Measurements from ENCODE around the gene TFEB. TPM values are rescaled to one million over a fixed set of nuclear protein-coding genes. Genes with fewer than 3 reads are reported as not detected.

TFEB gene
- total RNA-seq, 1 donor from 2014 or later = 3.8 TPM

GRCh38 chr6:41692080-41692675 lies 43.2 kb downstream of the TFEB start:
- H3K4me3 Mint-ChIP-seq = no peak overlapping the region
- TF ChIP-seq, protein P1, sequence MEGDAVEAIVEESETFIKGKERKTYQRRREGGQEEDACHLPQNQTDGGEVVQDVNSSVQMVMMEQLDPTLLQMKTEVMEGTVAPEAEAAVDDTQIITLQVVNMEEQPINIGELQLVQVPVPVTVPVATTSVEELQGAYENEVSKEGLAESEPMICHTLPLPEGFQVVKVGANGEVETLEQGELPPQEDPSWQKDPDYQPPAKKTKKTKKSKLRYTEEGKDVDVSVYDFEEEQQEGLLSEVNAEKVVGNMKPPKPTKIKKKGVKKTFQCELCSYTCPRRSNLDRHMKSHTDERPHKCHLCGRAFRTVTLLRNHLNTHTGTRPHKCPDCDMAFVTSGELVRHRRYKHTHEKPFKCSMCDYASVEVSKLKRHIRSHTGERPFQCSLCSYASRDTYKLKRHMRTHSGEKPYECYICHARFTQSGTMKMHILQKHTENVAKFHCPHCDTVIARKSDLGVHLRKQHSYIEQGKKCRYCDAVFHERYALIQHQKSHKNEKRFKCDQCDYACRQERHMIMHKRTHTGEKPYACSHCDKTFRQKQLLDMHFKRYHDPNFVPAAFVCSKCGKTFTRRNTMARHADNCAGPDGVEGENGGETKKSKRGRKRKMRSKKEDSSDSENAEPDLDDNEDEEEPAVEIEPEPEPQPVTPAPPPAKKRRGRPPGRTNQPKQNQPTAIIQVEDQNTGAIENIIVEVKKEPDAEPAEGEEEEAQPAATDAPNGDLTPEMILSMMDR (IDR thresholded peaks at IDR 0.05; ENCODE audit: unreplicated experiment) = no peak
- H3K27ac Mint-ChIP-seq = no peak overlapping the region
- DNase-seq (ENCODE audit: low spot score in 2 of 2, unreplicated experiment in 2 of 2) = no peak
- H3K4me1 Mint-ChIP-seq = no peaks in the 10 kb centered on the region
- H3K9me3 Mint-ChIP-seq = no peaks in the 10 kb centered on the region
- H3K27me3 Mint-ChIP-seq (ENCODE audit: low read depth) = peaks cover 3% of the 10 kb centered on the region
- no peaks in the 10 kb centered on the region for H3K36me3 Mint-ChIP-seq

GRCh38 chr6:41691426-41692079 lies 43.9 kb downstream of the TFEB start:
- DNase-seq (ENCODE audit: low spot score in 2 of 2, unreplicated experiment in 2 of 2) = no peak

DNA sequence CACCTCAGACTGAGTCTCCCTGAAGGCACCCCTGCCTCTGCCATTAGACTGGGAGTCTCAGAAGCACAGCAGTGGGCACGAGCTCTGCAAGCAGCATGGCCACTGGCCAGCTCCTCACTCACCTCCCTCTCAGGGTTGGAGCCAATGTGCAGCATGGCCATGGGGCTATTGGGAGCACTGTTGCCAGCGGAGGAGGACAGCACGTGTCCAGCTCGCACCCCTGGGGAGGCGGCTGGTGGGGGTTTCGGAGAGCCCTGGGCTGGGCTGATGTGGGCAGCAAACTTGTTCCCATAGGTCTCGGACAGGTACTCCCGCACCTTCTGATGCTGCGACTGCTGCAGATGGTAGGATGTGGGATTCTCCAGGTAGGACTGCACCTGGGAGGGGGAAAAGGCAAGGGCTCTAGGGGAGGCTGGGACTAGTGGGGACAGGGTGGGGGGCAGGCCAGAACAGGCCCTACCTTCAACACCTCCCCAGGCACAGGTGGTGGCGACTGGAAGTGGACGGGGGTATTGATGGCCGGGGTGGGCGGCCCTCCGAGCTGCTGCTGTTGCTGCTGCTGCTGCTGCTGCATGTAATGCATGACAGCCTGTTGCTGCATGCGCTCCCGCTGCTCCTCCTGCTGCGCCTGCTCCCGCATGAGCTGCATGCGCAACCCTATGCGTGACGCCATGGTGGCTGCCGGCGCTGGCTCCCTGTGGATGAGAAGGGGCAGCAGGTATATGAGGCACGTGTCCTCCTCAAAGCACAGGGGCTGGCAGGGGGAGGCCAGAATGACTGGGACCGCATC lies 44.7 kb downstream of the TFEB start:
- no peak overlapping the region for H3K27ac Mint-ChIP-seq
- H3K4me1 Mint-ChIP-seq = no peaks in the 10 kb centered on the region
- no peak overlapping the region for H3K4me3 Mint-ChIP-seq
- no peaks in the 10 kb centered on the region for H3K9me3 Mint-ChIP-seq
- TF ChIP-seq, protein P1 (IDR thresholded peaks at IDR 0.05; ENCODE audit: unreplicated experiment) = no peak
- no peaks in the 10 kb centered on the region for H3K36me3 Mint-ChIP-seq
- H3K27me3 Mint-ChIP-seq (ENCODE audit: low read depth) = peaks cover 3% of the 10 kb centered on the region
- DNase-seq (ENCODE audit: low spot score in 2 of 2, unreplicated experiment in 2 of 2) = no peak

More at GRCh38 chr6:41691426-41692079, 43.9 kb downstream of the TFEB start:
- Mint-ChIP-seq H3K4me3 (no peak overlapping the region), H3K9me3 (no peaks in the 10 kb centered on the region), H3K4me1 (no peaks in the 10 kb centered on the region), H3K27ac (no peak overlapping the region), H3K36me3 (no peaks in the 10 kb centered on the region), H3K27me3 (ENCODE audit: low read depth) (peaks cover 3% of the 10 kb centered on the region)
- TF ChIP-seq, protein P1 (IDR thresholded peaks at IDR 0.05; ENCODE audit: unreplicated experiment) = no peak

DNA sequence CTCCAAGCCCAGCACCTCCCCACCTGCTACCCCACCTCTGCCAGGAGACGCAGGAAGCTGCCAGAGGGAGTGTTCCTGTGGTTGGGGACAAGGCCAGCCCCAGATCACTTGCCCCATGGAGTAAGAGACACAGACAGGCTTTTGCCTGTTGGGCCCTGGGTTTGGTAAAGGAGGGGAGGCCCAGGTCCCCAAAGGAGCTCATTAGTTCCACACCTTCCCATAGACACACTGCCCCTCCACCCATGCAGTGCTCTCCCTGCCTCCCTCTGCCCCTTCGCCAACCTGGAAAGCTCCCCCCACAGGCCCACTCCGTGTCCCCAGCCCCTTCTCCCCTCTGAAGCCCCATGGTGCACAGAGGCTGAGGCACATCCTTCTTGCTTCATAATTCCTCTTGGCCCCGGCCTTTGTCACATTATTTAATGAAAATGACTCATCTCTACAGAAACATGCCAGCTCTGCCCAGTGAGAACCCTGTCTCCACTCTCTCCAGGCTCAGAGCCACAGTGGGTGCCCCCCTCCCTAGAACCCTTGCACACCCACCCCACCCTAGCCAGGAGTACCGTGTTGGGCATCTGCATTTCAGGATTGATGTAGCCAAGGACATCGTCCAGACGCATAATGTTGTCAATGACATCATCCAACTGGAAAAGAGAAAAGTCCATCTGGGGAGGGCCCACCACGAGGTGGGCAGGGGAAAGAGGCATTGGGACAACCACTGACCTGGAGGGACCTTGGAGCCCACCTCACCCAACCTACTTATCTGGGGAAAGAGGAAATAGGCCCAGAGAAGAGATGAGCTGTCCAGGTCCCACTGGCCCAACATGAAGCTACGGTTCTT lies 46.0 kb downstream of the TFEB start:
- Mint-ChIP-seq H3K9me3 (no peaks in the 10 kb centered on the region), H3K36me3 (no peaks in the 10 kb centered on the region), H3K4me3 (no peak overlapping the region), H3K4me1 (no peaks in the 10 kb centered on the region), H3K27ac (no peak overlapping the region), H3K27me3 (ENCODE audit: low read depth) (peaks cover 3% of the 10 kb centered on the region)
- TF ChIP-seq, protein P1 (IDR thresholded peaks at IDR 0.05; ENCODE audit: unreplicated experiment) = no peak
- DNase-seq (ENCODE audit: low spot score in 2 of 2, unreplicated experiment in 2 of 2) = no peak

DNA sequence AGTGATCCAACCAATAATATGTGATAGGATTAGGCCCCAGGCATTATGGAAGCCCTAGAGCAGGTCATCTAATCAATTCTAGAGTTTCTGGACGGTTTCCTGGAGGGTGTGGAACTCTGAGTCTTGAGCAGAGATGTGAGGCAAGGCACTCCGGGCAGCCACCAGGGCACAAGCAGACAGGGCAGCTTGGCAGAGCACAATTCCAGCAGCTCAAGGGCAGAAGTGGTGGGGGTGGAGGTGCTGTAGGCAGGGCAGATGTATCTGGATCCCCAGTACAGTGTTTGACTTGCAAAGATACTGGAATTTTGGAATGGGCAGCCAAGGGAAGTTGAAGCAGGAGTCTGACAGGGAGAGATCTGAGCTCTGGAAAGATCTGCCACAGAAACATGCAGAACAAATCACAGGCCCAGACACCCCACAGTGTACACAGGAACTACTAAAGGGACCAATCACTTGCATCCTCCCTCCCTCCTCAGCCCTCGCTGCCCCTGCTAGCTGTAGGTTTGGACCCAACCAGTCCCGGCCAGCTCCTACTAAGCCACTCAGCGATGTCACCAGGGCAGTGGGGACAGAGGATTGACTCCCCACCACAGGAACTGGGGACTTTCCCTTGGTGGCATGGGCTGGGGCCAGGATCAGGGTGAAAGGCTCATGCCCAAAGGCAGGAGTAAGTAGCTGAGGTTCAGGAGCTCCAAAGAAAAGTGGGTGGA lies 47.0 kb downstream of the TFEB start:
- Mint-ChIP-seq H3K9me3 (no peaks in the 10 kb centered on the region), H3K4me1 (peaks cover 4% of the 10 kb centered on the region), H3K36me3 (no peaks in the 10 kb centered on the region), H3K4me3 (no peak overlapping the region), H3K27ac (no peak overlapping the region), H3K27me3 (ENCODE audit: low read depth) (peaks cover 5% of the 10 kb centered on the region)
- TF ChIP-seq, protein P1 (IDR thresholded peaks at IDR 0.05; ENCODE audit: unreplicated experiment) = no peak
- no peak for DNase-seq (ENCODE audit: low spot score in 2 of 2, unreplicated experiment in 2 of 2)

Measured in mesothelial cell of epicardium (in vitro differentiated cells).